Measurements from ENCODE around the gene SRP54. TPM values are rescaled to one million over a fixed set of nuclear protein-coding genes. Genes with fewer than 3 reads are reported as not detected.

SRP54 gene
- total and polyA plus RNA-seq, 2 of the 13 experiments (the other 11 are each of a cell fraction or from before 2014, with no cell fraction given): 42.2 to 207 TPM

DNA sequence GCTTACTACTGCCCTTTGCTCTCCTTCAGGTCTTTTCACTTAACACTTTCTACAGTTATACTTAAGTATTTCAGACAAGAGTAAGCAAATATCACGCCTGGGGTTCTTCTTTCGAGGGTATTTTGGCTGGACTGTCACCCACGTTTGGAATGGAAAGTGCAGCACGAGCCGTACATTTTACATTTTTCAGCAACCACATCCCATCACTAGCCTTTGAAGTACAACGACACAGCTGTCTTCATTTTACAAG, 62.9 kb downstream of the SRP54 start (continued):
- TF ChIP-seq, protein P1, sequence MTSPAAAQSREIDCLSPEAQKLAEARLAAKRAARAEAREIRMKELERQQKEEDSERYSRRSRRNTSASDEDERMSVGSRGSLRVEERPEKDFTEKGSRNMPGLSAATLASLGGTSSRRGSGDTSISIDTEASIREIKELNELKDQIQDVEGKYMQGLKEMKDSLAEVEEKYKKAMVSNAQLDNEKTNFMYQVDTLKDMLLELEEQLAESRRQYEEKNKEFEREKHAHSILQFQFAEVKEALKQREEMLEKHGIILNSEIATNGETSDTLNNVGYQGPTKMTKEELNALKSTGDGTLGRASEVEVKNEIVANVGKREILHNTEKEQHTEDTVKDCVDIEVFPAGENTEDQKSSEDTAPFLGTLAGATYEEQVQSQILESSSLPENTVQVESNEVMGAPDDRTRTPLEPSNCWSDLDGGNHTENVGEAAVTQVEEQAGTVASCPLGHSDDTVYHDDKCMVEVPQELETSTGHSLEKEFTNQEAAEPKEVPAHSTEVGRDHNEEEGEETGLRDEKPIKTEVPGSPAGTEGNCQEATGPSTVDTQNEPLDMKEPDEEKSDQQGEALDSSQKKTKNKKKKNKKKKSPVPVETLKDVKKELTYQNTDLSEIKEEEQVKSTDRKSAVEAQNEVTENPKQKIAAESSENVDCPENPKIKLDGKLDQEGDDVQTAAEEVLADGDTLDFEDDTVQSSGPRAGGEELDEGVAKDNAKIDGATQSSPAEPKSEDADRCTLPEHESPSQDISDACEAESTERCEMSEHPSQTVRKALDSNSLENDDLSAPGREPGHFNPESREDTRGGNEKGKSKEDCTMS (CRISPR knock-in tag; conservative IDR thresholded peaks at IDR 0.05): 0 out of 2 replicates have a peak, but pooled peaks have one; percentile 34
- 0 out of 4 replicates have a peak, but pooled peaks of 1 of the 2 experiments have one; percentile 25 for TF ChIP-seq NR2F1 (CRISPR knock-in tag; IDR thresholded peaks at IDR 0.05)
- TF ChIP-seq HOXA5 (CRISPR knock-in tag; IDR thresholded peaks at IDR 0.05): no peak
- no peak for TF ChIP-seq RNF2 (conservative IDR thresholded peaks at IDR 0.05; ENCODE audit: low read depth)
- TF ChIP-seq NFIC (IDR thresholded peaks at IDR 0.05; ENCODE audit: low read length): peak; percentile 65
- no peak for TF ChIP-seq YEATS4 (CRISPR knock-in tag; IDR thresholded peaks at IDR 0.05; ENCODE audit: borderline replicate concordance)
- no peak for TF ChIP-seq RBAK (CRISPR knock-in tag; IDR thresholded peaks at IDR 0.05)
- TF ChIP-seq NCOA2 (CRISPR knock-in tag; IDR thresholded peaks at IDR 0.05): no peak; the same call in 1 of the 2 replicates
- TF ChIP-seq THAP7 (CRISPR knock-in tag; IDR thresholded peaks at IDR 0.05): no peak
- 0 out of 2 replicates have a peak, but pooled peaks have one; percentile 94 for TF ChIP-seq SSRP1 (CRISPR knock-in tag; IDR thresholded peaks at IDR 0.05)
- peak; percentile 24; the same call in 1 of the 2 replicates for TF ChIP-seq ZNF510 (CRISPR knock-in tag; IDR thresholded peaks at IDR 0.05; ENCODE audit: low read depth)
- TF ChIP-seq ZFP36L2 (CRISPR knock-in tag; IDR thresholded peaks at IDR 0.05): 0 out of 2 replicates have a peak, but pooled peaks have one; percentile 7
- TF ChIP-seq, protein P2, sequence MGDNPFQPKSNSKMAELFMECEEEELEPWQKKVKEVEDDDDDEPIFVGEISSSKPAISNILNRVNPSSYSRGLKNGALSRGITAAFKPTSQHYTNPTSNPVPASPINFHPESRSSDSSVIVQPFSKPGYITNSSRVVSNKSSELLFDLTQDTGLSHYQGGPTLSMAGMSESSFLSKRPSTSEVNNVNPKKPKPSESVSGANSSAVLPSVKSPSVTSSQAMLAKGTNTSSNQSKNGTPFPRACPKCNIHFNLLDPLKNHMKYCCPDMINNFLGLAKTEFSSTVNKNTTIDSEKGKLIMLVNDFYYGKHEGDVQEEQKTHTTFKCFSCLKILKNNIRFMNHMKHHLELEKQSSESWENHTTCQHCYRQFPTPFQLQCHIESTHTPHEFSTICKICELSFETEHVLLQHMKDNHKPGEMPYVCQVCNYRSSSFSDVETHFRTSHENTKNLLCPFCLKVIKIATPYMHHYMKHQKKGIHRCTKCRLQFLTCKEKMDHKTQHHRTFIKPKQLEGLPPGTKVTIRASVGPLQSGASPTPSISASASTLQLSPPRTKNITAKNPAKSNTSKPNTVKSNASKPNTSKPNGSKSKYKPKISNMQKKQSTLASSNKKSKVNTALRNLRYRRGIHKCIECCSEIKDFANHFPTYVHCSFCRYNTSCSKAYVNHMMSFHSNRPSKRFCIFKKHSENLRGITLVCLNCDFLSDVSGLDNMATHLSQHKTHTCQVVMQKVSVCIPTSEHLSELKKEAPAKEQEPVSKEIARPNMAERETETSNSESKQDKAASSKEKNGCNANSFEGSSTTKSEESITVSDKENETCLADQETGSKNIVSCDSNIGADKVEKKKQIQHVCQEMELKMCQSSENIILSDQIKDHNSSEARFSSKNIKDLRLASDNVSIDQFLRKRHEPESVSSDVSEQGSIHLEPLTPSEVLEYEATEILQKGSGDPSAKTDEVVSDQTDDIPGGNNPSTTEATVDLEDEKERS (CRISPR knock-in tag; IDR thresholded peaks at IDR 0.05): no peak
- TF ChIP-seq ZBTB3 (CRISPR knock-in tag; IDR thresholded peaks at IDR 0.05; ENCODE audit: borderline replicate concordance, low read depth): peak; percentile 86; the same call in 1 of the 2 replicates
- TF ChIP-seq CREB1 (IDR thresholded peaks at IDR 0.05): no peak
- TF ChIP-seq CREB1 (CRISPR knock-in tag; IDR thresholded peaks at IDR 0.05): 0 out of 2 replicates have a peak, but pooled peaks have one; percentile 93
- no peak for TF ChIP-seq DR1 (CRISPR knock-in tag; IDR thresholded peaks at IDR 0.05)
- TF ChIP-seq RFXAP (CRISPR knock-in tag; IDR thresholded peaks at IDR 0.05; ENCODE audit: borderline replicate concordance): no peak
- TF ChIP-seq NCOR1 (IDR thresholded peaks at IDR 0.05; ENCODE audit: borderline replicate concordance, low read length): no peak
- no peak for TF ChIP-seq ZNF24 (IDR thresholded peaks at IDR 0.05)
- TF ChIP-seq SOX13 (IDR thresholded peaks at IDR 0.05): 0 out of 2 replicates have a peak, but pooled peaks have one; percentile 27
- 0 out of 4 replicates have a peak, but pooled peaks of 1 of the 2 experiments have one; percentile 42 for TF ChIP-seq SOX13 (CRISPR knock-in tag; conservative IDR thresholded peaks at IDR 0.05 in 1 of 2, IDR thresholded peaks at IDR 0.05 in 1 of 2)
- TF ChIP-seq BCL6 (CRISPR knock-in tag; IDR thresholded peaks at IDR 0.05): peak; percentile 72; the same call in 1 of the 2 replicates
- peak; percentile 68; the same call in 1 of the 2 replicates for TF ChIP-seq FUBP1 (CRISPR knock-in tag; IDR thresholded peaks at IDR 0.05; ENCODE audit: borderline replicate concordance)
